Stimulated activated CD8-positive, alpha-beta memory T cell treated with anti-CD3 and anti-CD28 coated beads, Interleukin-4, amount 100 ng/mL, for 4 hours (primary cell): ENCODE data around the gene IMMP2L.
"Not testable (repeated sequence)": the region's sequence is repeated elsewhere in the genome, so short reads cannot be mapped to it uniquely, and the experiment has no call there.

Experiments
- DNase-seq, 2 donors: peaks; one replicate each; pipeline ENCODE4 v3.0.0-alpha.2; 2020; ENCODE audit warnings: low read depth in 2 of 2, low spot score in 1 of 2

Gene IMMP2L

GRCh38 chr7:111346219-111346618 lies 216.1 kb downstream of the IMMP2L start:
- no peak for DNase-seq

DNA sequence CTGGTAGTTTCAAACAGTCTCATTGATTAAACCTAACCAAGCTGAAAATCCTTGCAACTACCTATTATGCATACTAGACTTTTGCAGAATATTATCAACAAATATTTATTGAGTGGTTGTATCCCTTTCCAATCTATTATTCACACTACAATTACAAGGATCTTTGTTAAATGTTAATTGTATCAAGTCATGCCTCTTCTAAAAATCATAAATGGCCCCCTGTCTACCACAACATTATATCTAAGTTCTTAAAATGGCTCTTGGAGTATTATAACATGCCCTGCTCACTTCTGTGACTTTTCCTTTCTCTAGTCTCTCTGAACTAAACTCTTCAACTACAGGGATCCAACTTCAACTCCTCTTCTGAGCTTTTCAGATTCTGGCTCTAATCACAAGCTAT lies 219.3 kb downstream of the IMMP2L start:
- no peak for DNase-seq

GRCh38 chr7:111339006-111339405 lies 223.3 kb downstream of the IMMP2L start:
- no peak for DNase-seq

DNA sequence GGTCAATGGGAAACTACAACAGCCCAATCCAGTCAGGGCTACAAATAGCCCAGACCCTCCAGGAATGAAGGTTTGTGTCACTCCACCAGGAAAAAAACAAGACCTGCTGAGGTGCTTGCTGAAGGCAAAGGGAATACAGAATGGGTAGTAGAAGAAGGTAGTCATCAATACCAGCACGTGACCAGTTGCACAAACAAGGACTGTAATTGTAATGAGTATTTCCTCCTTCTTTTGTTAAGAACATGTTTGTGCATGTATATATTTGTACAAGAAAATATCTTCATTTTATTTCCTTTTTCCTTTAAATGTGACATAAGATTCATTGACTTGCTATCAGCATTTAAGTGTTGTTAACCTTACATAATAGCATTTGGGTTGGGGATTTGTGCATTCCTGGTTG lies 229.3 kb downstream of the IMMP2L start:
- DNase-seq = no peak

- DNase-seq = no peak
Measured at GRCh38 chr7:111330235-111330523, 232.1 kb downstream of the IMMP2L start.

- DNase-seq = no peak
Measured at GRCh38 chr7:111329367-111330234, 232.7 kb downstream of the IMMP2L start.

- DNase-seq = no peak
Measured at GRCh38 chr7:111328487-111328886, 233.8 kb downstream of the IMMP2L start.

GRCh38 chr7:111324776-111325175 lies 237.5 kb downstream of the IMMP2L start:
- DNase-seq = no peak

- DNase-seq = no peak
Measured at GRCh38 chr7:111324228-111324627, 238.1 kb downstream of the IMMP2L start.

- DNase-seq = not testable (repeated sequence)
Measured at GRCh38 chr7:111323670-111324069, 238.6 kb downstream of the IMMP2L start.

GRCh38 chr7:111320133-111320532 lies 242.2 kb downstream of the IMMP2L start:
- no peak for DNase-seq

GRCh38 chr7:111312966-111313365 lies 249.3 kb downstream of the IMMP2L start:
- DNase-seq = no peak

GRCh38 chr7:111308691-111309090 lies 253.6 kb downstream of the IMMP2L start:
- DNase-seq = no peak

DNA sequence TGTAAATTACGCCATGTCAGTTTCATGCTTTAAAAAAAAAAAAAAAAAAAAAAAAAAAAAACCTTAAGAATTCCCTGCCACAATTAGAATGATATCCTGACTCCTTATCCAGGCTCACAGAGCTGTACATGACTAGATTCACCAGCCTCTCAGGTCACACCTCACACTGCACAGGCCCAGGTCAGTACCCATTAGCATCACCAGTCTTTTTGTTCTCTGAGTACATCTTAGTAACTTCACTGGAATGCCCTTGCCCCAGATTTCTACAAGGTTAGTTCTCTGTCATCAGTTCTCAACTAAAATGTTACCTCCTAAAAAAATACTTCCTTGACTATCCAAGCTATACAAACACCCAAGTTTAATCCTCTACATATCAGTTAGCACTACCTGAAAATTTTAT lies 260.4 kb downstream of the IMMP2L start:
- no peak for DNase-seq

- DNase-seq = no peak
Measured at GRCh38 chr7:111294494-111294893, 267.8 kb downstream of the IMMP2L start.

DNA sequence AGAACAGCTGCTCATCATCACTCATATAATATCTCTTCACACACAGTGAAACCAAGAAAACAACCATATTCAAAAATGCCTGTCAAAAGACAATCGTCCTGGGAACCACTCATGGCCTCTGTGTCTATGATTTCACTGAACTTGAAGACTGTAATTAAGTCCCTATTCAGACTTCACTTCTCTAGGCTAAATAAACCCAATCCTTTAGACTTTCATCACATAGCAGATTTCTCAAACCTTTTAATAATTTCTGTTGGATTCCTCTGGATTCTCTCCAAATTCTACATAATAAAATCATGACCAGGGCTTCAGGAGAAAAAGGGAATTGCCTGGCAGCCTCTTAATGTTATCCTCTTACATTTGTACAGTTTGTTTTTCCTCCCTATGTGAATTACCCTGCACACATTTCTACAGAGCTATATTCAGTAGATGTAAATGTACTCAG lies 270.2 kb downstream of the IMMP2L start:
- DNase-seq = no peak

DNA sequence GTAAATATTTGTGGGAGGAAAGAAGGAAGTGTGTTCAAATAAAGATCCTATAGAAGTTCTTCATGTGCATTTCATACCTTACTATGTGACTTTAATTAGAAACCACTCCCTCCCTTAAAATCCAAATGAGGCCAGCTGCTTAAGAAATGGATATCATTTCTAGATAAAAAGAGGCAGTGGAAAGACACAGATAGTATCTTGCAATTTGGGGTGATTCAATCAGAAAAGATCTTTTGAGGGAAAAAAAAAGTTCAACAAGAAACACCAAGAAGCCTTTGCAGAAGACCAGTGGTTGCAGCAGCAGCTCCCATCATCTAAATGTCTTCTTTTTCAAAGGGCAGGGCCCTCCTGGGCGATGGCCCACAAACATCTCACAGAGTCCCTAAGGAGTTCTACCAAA lies 271.3 kb downstream of the IMMP2L start:
- DNase-seq = no peak

GRCh38 chr7:111290419-111290818 lies 271.9 kb downstream of the IMMP2L start:
- DNase-seq = no peak

GRCh38 chr7:111288441-111288840 lies 273.9 kb downstream of the IMMP2L start:
- DNase-seq = not testable (repeated sequence)

GRCh38 chr7:111282626-111283025 lies 279.7 kb downstream of the IMMP2L start:
- DNase-seq = no peak

DNA sequence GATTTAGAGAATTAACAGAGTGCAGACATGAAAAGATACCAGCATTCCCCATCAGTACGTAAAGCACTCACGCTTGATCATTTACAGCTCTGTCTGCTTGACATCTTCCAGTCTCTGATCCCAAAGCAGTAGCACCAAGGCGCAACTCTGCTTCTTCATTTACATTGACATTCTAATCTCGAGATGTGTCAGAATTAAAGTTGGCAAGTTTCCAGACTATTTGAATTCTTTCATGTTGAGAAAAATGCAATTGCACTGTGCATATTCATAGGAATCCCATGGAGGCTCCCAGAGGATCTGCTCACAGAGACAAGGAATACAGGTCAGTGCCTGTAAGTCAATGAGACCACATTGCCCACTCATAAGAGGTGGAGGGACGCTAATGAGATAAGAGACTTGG lies 287.4 kb downstream of the IMMP2L start:
- DNase-seq = no peak

GRCh38 chr7:111272092-111272491 lies 290.2 kb downstream of the IMMP2L start:
- no peak for DNase-seq

DNA sequence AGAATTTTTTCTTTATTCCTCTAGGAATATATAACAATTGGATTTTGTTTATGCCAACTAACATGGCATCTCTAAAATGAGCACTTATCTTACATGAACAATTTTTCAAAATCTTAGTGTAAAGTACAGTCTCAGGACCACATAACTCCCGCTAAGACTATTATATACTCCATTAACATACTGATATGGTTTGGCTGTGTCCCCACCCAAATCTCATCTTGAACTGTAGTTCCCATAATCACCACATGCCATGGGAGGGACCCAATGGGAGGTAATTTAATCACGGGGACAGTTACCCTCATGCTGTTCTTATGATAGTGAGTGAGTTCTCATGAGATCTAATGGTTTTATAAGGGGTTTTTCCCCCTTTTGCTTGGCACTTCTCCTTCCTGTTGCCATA lies 291.5 kb downstream of the IMMP2L start:
- not testable (repeated sequence) for DNase-seq
